Renal cortical epithelial cell (primary cell): ENCODE data around the gene ELANE. TPM values are rescaled to one million over a fixed set of nuclear protein-coding genes. Genes with fewer than 3 reads are reported as not detected.

ENCODE experiments used
- DNase-seq: peaks from one replicate; pipeline ENCODE4 v3.0.0-alpha.2; 2011; ENCODE audit warnings: low read depth
- total RNA-seq: library from RNA; depleted of rRNA; stranded (reverse); fragments of >200 nt; gene quantifications from 2 replicates; pipeline ENCODE4 v1.2.3, GENCODE V29; 2014

ELANE gene
- total RNA-seq = not detected in 2 replicates

- DNase-seq = no peak
Measured at GRCh38 chr19:852136-853013, at the start of gene ELANE. ELANE (plus strand) TSS chr19:852303; CDS start chr19:852329, 26 bp downstream.

DNA sequence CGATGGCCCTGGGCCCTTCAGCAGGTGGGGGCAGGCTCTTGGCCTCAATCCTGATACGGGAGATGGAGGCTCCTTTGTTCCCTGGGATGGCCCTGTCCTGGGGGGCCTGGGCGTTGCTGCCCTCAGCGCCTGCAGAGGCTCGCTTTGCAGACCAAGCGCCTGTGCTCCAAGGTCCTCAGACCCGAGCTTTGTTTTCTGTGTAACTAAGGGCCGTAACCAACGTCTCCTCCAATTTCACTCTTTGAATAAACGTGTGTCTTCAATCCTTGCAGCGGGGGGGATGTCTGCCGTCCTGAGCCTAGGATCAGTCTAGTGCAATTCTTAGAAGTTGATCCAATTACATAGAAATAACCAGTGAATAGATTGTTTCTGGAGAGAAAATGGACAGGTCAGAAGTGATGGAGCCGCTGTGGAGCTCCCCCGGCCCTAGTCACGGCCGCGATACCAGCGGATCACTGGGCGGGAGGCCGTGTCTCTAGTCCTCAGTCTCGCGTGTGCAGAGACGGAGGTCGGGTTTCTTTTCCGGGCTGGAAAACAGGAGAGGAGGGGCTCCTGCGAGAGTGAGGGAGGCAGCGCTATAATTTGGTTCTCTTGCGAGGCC lies 49.5 kb upstream of the ELANE start:
- no peak for DNase-seq

DNA sequence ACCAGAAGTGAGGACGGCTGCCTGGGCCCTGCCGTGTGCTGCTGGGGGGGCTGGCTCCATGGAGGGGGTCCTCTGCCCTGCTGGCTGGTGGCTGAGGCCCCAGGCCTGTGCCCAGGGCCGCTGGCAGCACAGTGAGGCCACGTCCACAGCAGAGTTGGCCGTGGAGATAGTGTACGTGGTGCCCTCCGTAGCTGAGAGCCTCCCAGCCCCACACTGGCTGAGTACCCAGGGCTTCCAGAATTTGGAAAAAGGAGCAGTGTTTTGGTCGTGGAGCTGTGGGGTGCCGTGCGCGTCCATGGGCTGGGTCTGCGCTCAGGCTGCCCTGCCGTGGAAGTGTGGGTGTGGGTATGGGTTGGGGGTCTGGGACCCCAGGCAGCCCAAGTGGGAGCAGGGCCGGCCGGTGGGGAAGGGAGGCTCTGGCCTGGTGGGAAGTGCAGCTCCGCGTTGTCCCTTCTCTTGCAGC lies 49.0 kb upstream of the ELANE start:
- DNase-seq = no peak

GRCh38 chr19:803686-804418 lies 48.3 kb upstream of the ELANE start:
- DNase-seq = no peak

- no peak for DNase-seq
Measured at GRCh38 chr19:804419-805165, 47.5 kb upstream of the ELANE start.

GRCh38 chr19:805166-805551 lies 46.9 kb upstream of the ELANE start:
- DNase-seq = no peak

DNA sequence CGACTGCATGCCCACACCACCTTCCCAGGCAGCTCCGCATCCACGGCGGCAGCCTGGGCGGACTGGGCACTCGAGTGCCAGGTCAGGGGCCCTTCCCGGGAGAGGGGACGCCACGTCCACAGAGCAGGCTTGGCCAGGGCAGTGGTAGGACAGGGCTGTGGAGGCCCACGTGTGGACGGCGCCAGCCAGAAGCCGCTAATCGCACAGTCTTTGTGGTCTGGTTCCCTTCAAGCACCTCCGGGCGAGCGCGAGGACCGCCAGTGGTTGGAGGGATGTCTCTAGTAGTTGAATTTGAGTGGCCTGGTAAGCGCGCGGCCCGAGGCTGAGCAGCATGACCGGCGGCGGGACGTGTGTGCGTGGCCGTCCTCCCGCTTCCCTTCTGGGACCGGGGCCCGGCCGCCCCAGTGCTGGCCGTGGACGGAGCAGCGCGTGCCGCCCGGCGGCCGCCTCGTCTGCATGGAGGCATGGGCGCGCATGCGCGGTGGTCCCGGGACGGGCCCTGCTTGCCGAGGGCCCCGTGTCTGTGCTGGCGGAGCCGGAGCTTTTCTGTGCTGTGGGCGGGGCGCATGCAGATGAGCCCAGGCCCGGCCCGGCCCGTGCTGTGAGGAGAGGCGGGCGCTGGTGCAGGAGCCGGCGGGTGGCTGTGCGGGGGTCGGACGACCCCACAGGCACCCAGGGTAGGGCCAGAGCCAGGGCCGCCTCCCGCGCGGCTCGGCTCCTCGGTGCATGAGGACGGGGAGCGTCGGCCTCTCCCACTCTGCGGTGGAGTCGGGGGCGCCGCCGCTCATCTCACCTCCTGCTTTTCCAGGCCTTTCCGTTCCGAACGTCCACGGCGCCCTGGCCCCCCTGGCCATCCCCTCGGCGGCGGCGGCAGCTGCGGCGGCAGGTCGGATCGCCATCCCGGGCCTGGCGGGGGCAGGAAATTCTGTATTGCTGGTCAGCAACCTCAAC lies 46.2 kb upstream of the ELANE start:
- no peak for DNase-seq

- DNase-seq = no peak
Measured at GRCh38 chr19:806815-807421, 45.2 kb upstream of the ELANE start.

DNA sequence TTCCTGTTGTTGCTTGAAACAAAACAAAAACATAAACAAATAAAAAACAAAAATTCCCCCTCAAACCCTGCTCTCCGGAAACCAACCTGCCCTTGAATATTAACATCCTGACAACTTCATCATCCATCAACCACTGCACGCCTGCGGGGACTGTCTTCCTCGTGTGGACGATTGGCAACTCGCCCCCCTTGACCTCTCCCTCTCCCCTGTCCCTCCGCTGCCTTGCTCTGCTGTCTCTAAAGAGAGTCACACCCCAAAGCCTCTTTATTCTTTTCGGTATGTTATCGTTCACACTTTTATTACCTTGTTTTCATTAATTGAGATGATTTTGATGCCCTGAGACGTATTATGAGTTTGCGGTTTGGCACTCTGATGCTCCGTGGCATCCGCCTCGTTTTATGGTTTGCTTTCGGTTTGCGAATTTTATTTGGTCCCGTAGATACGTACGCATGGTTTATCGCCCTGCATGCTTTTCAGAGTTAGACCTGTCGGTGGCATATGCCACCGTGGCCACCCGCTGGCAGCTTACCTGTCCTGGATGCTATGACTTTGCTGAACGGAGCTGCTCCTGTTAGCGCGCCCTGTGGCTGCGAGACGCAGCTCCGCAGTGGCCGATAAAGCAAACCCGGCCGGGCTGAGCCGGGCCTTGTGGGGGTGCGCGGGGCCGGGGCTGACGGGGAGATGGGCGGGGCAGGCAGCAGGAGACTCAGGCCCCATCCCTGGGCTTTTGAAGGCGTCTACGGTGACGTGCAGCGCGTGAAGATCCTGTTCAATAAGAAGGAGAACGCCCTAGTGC lies 44.3 kb upstream of the ELANE start:
- DNase-seq = no peak

GRCh38 chr19:808423-808775 lies 43.7 kb upstream of the ELANE start:
- no peak for DNase-seq

- no peak for DNase-seq
Measured at GRCh38 chr19:810077-810855, 41.8 kb upstream of the ELANE start.

GRCh38 chr19:810883-811489 lies 41.1 kb upstream of the ELANE start:
- no peak for DNase-seq

DNA sequence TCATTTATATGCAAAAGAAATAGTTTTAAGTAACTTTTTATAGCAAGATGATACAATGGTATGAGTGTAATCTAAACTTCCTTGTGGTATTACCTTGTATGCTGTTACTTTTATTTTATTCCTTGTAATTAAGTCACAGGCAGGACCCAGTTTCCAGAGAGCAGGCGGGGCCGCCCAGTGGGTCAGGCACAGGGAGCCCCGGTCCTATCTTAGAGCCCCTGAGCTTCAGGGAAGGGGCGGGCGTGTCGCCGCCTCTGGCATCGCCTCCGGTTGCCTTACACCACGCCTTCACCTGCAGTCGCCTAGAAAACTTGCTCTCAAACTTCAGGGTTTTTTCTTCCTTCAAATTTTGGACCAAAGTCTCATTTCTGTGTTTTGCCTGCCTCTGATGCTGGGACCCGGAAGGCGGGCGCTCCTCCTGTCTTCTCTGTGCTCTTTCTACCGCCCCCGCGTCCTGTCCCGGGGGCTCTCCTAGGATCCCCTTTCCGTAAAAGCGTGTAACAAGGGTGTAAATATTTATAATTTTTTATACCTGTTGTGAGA lies 40.5 kb upstream of the ELANE start:
- no peak for DNase-seq

DNA sequence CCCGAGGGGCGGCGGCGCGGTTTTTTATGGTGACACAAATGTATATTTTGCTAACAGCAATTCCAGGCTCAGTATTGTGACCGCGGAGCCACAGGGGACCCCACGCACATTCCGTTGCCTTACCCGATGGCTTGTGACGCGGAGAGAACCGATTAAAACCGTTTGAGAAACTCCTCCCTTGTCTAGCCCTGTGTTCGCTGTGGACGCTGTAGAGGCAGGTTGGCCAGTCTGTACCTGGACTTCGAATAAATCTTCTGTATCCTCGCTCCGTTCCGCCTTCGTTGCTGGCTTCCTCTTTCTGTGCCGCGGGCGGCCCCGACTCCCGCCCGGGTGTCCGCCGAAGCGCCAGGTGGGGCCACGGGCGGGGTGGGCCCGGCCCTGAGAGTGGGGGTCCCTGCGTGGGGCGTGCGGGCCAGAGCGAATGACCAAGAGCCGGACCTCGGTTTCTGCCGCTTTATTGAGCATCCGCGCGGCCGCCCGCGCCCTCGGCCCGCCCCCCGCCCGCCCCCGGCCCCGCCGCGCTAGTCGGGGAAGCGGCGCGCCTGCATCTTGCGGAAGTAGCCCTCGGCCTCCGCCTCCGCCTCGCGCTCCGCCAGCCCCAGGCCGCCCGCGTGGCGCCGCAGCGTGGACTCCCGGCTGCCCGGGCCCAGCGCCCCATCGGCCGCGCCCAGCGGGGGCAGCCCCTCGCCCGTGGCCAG lies 39.9 kb upstream of the ELANE start:
- no peak for DNase-seq

GRCh38 chr19:812747-813218 lies 39.3 kb upstream of the ELANE start:
- DNase-seq = no peak

- DNase-seq = no peak
Measured at GRCh38 chr19:813219-814151, 38.6 kb upstream of the ELANE start.
